Adrenal gland (tissue), 5 donors: Measurements from ENCODE around the gene ERCC3.

Experiments
- POLR2A ChIP-seq, 2 donors: fragments of 450-650 bp; IDR thresholded peaks; one replicate each; pipeline ENCODE4 v1.6.1; 2017; ENCODE audit warnings: antibody characterized with exemption in 2 of 2, mild to moderate bottlenecking in 2 of 2, moderate library complexity in 1 of 2
- TF ChIP-seq, protein P1 (sequence below), 6 experiments: fragments of 450-650 bp in 4 of 6; fragments of 200-600 bp in 2 of 6; sonication (generic) in 1 of 6; IDR thresholded peaks; 1 replicate in 5 of 6; 2 replicates in 1 of 6; pipeline versions ENCODE4 v1.5.1 to v1.8.0; 2016 to 2021; ENCODE audit warnings: antibody characterized with exemption in 6 of 6, mild to moderate bottlenecking in 2 of 6, moderate library complexity in 1 of 6
- donor health status: DM: no; HTN: no; CAD: no.

DNA sequence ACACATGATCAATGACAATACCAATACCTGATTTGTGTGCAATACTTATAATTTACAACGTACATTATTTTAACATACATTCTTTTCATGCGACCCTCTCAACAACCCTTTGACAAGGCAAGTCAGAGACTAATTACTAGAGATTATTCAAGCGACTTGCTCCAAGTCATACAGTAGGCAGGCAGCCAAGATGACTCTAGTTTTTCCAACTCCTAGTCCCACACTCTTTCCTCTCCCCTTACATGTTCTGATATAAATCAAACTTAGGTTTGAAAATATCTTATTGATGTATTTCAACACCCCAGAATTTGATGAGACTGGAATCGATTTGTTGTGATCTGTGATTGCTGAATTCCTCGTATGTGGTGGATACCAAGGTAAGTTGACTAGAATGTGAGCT, 65.8 kb downstream of the ERCC3 start:
- no peak for TF ChIP-seq POLR2A (IDR thresholded peaks at IDR 0.05)
- TF ChIP-seq, protein P1, sequence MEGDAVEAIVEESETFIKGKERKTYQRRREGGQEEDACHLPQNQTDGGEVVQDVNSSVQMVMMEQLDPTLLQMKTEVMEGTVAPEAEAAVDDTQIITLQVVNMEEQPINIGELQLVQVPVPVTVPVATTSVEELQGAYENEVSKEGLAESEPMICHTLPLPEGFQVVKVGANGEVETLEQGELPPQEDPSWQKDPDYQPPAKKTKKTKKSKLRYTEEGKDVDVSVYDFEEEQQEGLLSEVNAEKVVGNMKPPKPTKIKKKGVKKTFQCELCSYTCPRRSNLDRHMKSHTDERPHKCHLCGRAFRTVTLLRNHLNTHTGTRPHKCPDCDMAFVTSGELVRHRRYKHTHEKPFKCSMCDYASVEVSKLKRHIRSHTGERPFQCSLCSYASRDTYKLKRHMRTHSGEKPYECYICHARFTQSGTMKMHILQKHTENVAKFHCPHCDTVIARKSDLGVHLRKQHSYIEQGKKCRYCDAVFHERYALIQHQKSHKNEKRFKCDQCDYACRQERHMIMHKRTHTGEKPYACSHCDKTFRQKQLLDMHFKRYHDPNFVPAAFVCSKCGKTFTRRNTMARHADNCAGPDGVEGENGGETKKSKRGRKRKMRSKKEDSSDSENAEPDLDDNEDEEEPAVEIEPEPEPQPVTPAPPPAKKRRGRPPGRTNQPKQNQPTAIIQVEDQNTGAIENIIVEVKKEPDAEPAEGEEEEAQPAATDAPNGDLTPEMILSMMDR (IDR thresholded peaks at IDR 0.05): no peak
